Liver (tissue), 9 donors: ENCODE results near the gene GALNTL6. TPM values are rescaled to one million over a fixed set of nuclear protein-coding genes. Genes with fewer than 3 reads are reported as not detected.

ENCODE experiments used
- DNase-seq: peaks from one replicate; pipeline ENCODE4 v3.0.0-alpha.2; 2017; ENCODE audit warnings: low spot score
- H3K27ac ChIP-seq, 2 donors: one replicate each; pipeline ENCODE4 v1.7.0; 2013; ENCODE audit warnings: inconsistent platforms in 2 of 2, low read length in 2 of 2, control low read depth in 1 of 2, low read depth in 1 of 2, mild to moderate bottlenecking in 1 of 2
- H3K27me3 ChIP-seq, 4 donors: one replicate each; pipeline versions ENCODE4 v1.6.1 to v1.7.0; 2013; ENCODE audit warnings: low read length in 3 of 4, inconsistent platforms in 1 of 4, mild to moderate bottlenecking in 1 of 4, moderate library complexity in 1 of 4; ENCODE audit not compliant: control insufficient read depth in 4 of 4, insufficient read depth in 4 of 4
- H3K36me3 ChIP-seq, 4 donors: one replicate each; pipeline versions ENCODE4 v1.6.1 to v1.7.0; 2013; ENCODE audit warnings: low read length in 3 of 4, mild to moderate bottlenecking in 3 of 4, low read depth in 1 of 4, moderate library complexity in 1 of 4; ENCODE audit not compliant: control insufficient read depth in 4 of 4, insufficient read depth in 3 of 4
- H3K4me1 ChIP-seq, 4 donors: one replicate each; pipeline versions ENCODE4 v1.6.1 to v1.7.0; 2013; ENCODE audit warnings: low read length in 3 of 4, mild to moderate bottlenecking in 3 of 4, moderate library complexity in 1 of 4; ENCODE audit not compliant: control insufficient read depth in 4 of 4, insufficient read depth in 4 of 4
- H3K4me3 ChIP-seq, 3 donors: one replicate each; pipeline versions ENCODE4 v1.6.1 to v1.7.0; 2013; ENCODE audit warnings: low read length in 3 of 3, control low read depth in 1 of 3, low read depth in 1 of 3, mild to moderate bottlenecking in 1 of 3
- H3K9ac ChIP-seq, 2 donors: one replicate each; pipeline ENCODE4 v1.7.0; 2013; ENCODE audit warnings: low read length in 2 of 2, mild to moderate bottlenecking in 2 of 2, moderate library complexity in 2 of 2, control low read depth in 1 of 2, low read depth in 1 of 2
- H3K9me3 ChIP-seq, 4 donors: one replicate each; pipeline versions ENCODE4 v1.6.1 to v1.7.0; 2013; ENCODE audit warnings: low read length in 3 of 4; ENCODE audit not compliant: control insufficient read depth in 4 of 4
- EGR1 ChIP-seq, 2 donors: IDR thresholded peaks; 2 replicates each; pipeline ENCODE4 v1.6.1; 2016 to 2018; ENCODE audit warnings: antibody characterized with exemption in 2 of 2, low read depth in 2 of 2
- FOXA2 ChIP-seq: IDR thresholded peaks from 2 replicates; pipeline ENCODE4 v1.6.1; 2016; ENCODE audit warnings: antibody characterized with exemption
- HNF4A ChIP-seq, 2 donors: conservative IDR thresholded peaks; 2 replicates each; pipeline ENCODE4 v1.6.1; 2016; ENCODE audit warnings: antibody characterized with exemption in 2 of 2, mild to moderate bottlenecking in 2 of 2
- HNF4G ChIP-seq: IDR thresholded peaks from 2 replicates; pipeline ENCODE4 v1.6.1; 2016; ENCODE audit warnings: antibody characterized with exemption
- JUND ChIP-seq, 2 donors: IDR thresholded peaks; 2 replicates each; pipeline ENCODE4 v1.6.1; 2016; ENCODE audit warnings: antibody characterized with exemption in 2 of 2
- RXRA ChIP-seq, 2 donors: IDR thresholded peaks; 2 replicates each; pipeline ENCODE4 v1.6.1; 2017 to 2018; ENCODE audit warnings: antibody characterized with exemption in 2 of 2, mild to moderate bottlenecking in 1 of 2
- SP1 ChIP-seq: IDR thresholded peaks from 2 replicates; pipeline ENCODE4 v1.6.1; 2018; ENCODE audit warnings: antibody characterized with exemption, mild to moderate bottlenecking
- TAF1 ChIP-seq: conservative IDR thresholded peaks from 2 replicates; pipeline ENCODE4 v1.6.1; 2016; ENCODE audit warnings: antibody characterized with exemption, mild to moderate bottlenecking
- YY1 ChIP-seq: IDR thresholded peaks from 2 replicates; pipeline ENCODE4 v1.6.1; 2016; ENCODE audit warnings: antibody characterized with exemption, mild to moderate bottlenecking
- WGBS: extraction: QIAGEN DNeasy Blood & Tissue Kit; methylation state at CpG from one replicate; pipeline ENCODE4 v1.1.7; 2013; 5-methylcytosine and 5-hydroxymethylcytosine counted together
- polyA plus RNA-seq, 2 donors: library from polyadenylated mRNA; stranded (reverse) in 1 of 2; unstranded in 1 of 2; fragments of 200-250 nt in 1 of 2; fragments of >200 nt in 1 of 2; fragmentation: Nextera tagmentation in 1 of 2; extraction: Ambion mirVana in 1 of 2; gene quantifications; one replicate each; pipeline versions ENCODE4 v1.2.1 to v1.2.3, GENCODE V29; 2013 to 2015
- total RNA-seq, 2 donors: library from RNA; depleted of rRNA; stranded (reverse); fragments of >200 nt; gene quantifications; one replicate each; pipeline ENCODE4 v1.2.3, GENCODE V29; 2014
- TF ChIP-seq, protein P1 (sequence below): IDR thresholded peaks from 2 replicates; pipeline ENCODE4 v1.6.1; 2016; ENCODE audit warnings: antibody characterized with exemption
- TF ChIP-seq, protein P2 (sequence below): IDR thresholded peaks from 2 replicates; pipeline ENCODE4 v1.6.1; 2016; ENCODE audit warnings: antibody characterized with exemption
- TF ChIP-seq, protein P3 (sequence below): IDR thresholded peaks from 2 replicates; pipeline ENCODE4 v1.6.1; 2016; ENCODE audit warnings: antibody characterized with exemption, mild to moderate bottlenecking
- TF ChIP-seq, protein P4 (sequence below): IDR thresholded peaks from 2 replicates; pipeline ENCODE4 v1.6.1; 2016; ENCODE audit warnings: antibody characterized with exemption
- TF ChIP-seq, protein P5 (sequence below): fragments of 150-350 bp; IDR thresholded peaks from 2 replicates; pipeline ENCODE4 v1.5.1; 2017; ENCODE audit warnings: improper control_type of control experiment, low read depth, low read length; ENCODE audit not compliant: missing input control
- donor health status: healthy.
- donor health status: healthy.
- donor health status: healthy.
- donor health status: healthy.
- donor health status: healthy.

GALNTL6 gene
- total and polyA plus RNA-seq, 4 donors, result 0.06 to 0.08 TPM; not detected in 2

DNA sequence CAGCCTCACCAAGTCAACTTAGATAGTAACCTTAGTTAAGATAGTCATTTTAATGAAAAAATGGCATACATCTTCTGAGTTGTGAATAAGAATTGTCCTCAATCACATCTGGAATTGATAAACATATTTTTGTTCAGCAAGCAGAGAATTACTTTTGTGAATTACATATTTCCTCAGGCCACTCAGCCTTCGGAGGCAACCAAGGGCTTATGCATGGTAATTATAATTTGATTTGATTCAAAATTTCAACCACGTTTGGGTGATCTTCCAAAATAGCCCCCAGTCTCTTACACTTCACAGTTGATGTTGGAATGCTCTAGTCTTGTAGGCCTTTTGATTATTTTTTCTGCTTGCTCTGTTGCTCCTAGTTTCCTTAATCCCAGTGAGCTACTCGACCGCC, 63.4 kb downstream of the GALNTL6 start:
- no peak overlapping the region for H3K9ac ChIP-seq
- H3K4me1 ChIP-seq, result no peaks in the 10 kb centered on the region
- TF ChIP-seq, protein P1, sequence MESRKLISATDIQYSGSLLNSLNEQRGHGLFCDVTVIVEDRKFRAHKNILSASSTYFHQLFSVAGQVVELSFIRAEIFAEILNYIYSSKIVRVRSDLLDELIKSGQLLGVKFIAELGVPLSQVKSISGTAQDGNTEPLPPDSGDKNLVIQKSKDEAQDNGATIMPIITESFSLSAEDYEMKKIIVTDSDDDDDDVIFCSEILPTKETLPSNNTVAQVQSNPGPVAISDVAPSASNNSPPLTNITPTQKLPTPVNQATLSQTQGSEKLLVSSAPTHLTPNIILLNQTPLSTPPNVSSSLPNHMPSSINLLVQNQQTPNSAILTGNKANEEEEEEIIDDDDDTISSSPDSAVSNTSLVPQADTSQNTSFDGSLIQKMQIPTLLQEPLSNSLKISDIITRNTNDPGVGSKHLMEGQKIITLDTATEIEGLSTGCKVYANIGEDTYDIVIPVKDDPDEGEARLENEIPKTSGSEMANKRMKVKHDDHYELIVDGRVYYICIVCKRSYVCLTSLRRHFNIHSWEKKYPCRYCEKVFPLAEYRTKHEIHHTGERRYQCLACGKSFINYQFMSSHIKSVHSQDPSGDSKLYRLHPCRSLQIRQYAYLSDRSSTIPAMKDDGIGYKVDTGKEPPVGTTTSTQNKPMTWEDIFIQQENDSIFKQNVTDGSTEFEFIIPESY, result no peak
- TF ChIP-seq, protein P2, sequence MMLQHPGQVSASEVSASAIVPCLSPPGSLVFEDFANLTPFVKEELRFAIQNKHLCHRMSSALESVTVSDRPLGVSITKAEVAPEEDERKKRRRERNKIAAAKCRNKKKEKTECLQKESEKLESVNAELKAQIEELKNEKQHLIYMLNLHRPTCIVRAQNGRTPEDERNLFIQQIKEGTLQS, result no peak
- TF ChIP-seq TAF1 (no peak), SP1 (no peak), HNF4A (conservative IDR thresholded peaks at IDR 0.05) (no peak), EGR1 (IDR thresholded peaks at IDR 0.05; ENCODE audit: low read depth in 2 of 2) (no peak)
- no peaks in the 10 kb centered on the region for H3K27me3 ChIP-seq
- no peaks in the 10 kb centered on the region for H3K9me3 ChIP-seq
- WGBS, result 66% methylated on average over 4 of the region's 4 CpGs
- no peak for DNase-seq
- H3K4me3 ChIP-seq, result no peak overlapping the region
- H3K27ac ChIP-seq, result no peak overlapping the region
- no peaks in the 10 kb centered on the region for H3K36me3 ChIP-seq

DNA sequence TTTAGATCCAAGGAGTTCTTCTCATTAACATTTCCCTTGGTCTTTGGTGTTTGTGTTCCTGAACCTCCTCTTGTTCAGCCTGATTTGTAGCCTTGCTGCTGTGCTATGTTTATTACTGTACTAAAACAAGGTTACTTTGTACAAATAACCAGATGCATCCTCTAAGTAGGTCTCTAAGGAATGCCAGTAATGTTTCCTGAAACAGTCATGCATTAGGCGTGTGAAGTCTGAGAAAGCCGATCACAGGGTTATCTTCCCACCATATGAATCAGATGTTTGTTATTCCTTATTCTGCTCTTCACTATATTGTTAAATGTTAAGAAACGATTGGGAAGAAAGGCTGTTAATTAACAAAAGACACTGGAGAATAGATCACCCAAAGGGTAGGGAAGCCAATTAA, 66.9 kb downstream of the GALNTL6 start:
- DNase-seq, result no peak
- 73% methylated on average over 3 of the region's 3 CpGs for WGBS
- no peak overlapping the region for H3K4me3 ChIP-seq
- H3K9ac ChIP-seq, result no peak overlapping the region
- H3K9me3 ChIP-seq, result no peaks in the 10 kb centered on the region
- H3K4me1 ChIP-seq, result no peaks in the 10 kb centered on the region
- H3K27me3 ChIP-seq, result no peaks in the 10 kb centered on the region
- no peak for TF ChIP-seq TAF1
- TF ChIP-seq, protein P3, sequence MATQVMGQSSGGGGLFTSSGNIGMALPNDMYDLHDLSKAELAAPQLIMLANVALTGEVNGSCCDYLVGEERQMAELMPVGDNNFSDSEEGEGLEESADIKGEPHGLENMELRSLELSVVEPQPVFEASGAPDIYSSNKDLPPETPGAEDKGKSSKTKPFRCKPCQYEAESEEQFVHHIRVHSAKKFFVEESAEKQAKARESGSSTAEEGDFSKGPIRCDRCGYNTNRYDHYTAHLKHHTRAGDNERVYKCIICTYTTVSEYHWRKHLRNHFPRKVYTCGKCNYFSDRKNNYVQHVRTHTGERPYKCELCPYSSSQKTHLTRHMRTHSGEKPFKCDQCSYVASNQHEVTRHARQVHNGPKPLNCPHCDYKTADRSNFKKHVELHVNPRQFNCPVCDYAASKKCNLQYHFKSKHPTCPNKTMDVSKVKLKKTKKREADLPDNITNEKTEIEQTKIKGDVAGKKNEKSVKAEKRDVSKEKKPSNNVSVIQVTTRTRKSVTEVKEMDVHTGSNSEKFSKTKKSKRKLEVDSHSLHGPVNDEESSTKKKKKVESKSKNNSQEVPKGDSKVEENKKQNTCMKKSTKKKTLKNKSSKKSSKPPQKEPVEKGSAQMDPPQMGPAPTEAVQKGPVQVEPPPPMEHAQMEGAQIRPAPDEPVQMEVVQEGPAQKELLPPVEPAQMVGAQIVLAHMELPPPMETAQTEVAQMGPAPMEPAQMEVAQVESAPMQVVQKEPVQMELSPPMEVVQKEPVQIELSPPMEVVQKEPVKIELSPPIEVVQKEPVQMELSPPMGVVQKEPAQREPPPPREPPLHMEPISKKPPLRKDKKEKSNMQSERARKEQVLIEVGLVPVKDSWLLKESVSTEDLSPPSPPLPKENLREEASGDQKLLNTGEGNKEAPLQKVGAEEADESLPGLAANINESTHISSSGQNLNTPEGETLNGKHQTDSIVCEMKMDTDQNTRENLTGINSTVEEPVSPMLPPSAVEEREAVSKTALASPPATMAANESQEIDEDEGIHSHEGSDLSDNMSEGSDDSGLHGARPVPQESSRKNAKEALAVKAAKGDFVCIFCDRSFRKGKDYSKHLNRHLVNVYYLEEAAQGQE, result no peak
- TF ChIP-seq RXRA (IDR thresholded peaks at IDR 0.05), result no peak
- TF ChIP-seq HNF4G, result no peak
- TF ChIP-seq, protein P1, result no peak
- no peak for TF ChIP-seq EGR1 (IDR thresholded peaks at IDR 0.05; ENCODE audit: low read depth in 2 of 2)
- TF ChIP-seq JUND (IDR thresholded peaks at IDR 0.05), result no peak
- no peaks in the 10 kb centered on the region for H3K36me3 ChIP-seq
- H3K27ac ChIP-seq, result no peak overlapping the region

DNA sequence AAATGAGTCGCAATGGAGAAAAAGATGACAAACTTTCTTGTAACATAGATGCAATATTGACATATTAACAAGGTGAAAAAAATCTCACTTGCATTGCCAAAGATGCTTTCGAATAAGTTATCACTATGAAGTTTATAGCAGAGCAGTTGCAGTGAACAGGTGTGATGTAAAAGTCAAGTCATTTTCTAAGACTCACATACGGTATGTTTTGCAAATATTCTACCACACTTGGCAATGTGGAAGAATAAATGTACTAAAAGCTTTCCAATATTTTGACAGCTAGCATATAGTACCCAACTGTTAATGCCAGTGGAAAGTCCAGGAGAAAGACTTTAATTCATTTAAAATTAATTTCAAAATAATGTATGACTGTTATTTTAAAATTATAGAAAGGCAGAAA, 76.5 kb downstream of the GALNTL6 start:
- H3K9ac ChIP-seq, result no peak overlapping the region
- H3K36me3 ChIP-seq, result no peaks in the 10 kb centered on the region
- WGBS, result 70% methylated on average over 3 of the region's 3 CpGs
- H3K27ac ChIP-seq, result no peak overlapping the region
- no peak overlapping the region for H3K4me3 ChIP-seq
- DNase-seq, result no peak
- no peaks in the 10 kb centered on the region for H3K9me3 ChIP-seq
- no peaks in the 10 kb centered on the region for H3K27me3 ChIP-seq
- H3K4me1 ChIP-seq, result no peaks in the 10 kb centered on the region
- TF ChIP-seq, protein P3, result no peak
- TF ChIP-seq, protein P4, sequence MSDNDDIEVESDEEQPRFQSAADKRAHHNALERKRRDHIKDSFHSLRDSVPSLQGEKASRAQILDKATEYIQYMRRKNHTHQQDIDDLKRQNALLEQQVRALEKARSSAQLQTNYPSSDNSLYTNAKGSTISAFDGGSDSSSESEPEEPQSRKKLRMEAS, result no peak
- no peak for TF ChIP-seq TAF1
- TF ChIP-seq, protein P5, sequence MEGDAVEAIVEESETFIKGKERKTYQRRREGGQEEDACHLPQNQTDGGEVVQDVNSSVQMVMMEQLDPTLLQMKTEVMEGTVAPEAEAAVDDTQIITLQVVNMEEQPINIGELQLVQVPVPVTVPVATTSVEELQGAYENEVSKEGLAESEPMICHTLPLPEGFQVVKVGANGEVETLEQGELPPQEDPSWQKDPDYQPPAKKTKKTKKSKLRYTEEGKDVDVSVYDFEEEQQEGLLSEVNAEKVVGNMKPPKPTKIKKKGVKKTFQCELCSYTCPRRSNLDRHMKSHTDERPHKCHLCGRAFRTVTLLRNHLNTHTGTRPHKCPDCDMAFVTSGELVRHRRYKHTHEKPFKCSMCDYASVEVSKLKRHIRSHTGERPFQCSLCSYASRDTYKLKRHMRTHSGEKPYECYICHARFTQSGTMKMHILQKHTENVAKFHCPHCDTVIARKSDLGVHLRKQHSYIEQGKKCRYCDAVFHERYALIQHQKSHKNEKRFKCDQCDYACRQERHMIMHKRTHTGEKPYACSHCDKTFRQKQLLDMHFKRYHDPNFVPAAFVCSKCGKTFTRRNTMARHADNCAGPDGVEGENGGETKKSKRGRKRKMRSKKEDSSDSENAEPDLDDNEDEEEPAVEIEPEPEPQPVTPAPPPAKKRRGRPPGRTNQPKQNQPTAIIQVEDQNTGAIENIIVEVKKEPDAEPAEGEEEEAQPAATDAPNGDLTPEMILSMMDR, result no peak
- TF ChIP-seq JUND (IDR thresholded peaks at IDR 0.05), result no peak
- TF ChIP-seq FOXA2, result no peak
- no peak for TF ChIP-seq YY1
- no peak for TF ChIP-seq HNF4G
